Measurements from ENCODE around the gene NR2F1. TPM values are rescaled to one million over a fixed set of nuclear protein-coding genes. Genes with fewer than 3 reads are reported as not detected.
A peak's percentile ranks its signal among the peaks of the same experiment; 100 is the strongest.
"Not testable (repeated sequence)": the region's sequence is repeated elsewhere in the genome, so short reads cannot be mapped to it uniquely, and the experiment has no call there.

The NR2F1 gene
- total RNA-seq: 0.47 TPM
- long read RNA-seq, partial matches to known transcripts: 2 of 2 reads
- long read RNA-seq, other reads (novel, unspliced or antisense): 0 of 2 reads

DNA sequence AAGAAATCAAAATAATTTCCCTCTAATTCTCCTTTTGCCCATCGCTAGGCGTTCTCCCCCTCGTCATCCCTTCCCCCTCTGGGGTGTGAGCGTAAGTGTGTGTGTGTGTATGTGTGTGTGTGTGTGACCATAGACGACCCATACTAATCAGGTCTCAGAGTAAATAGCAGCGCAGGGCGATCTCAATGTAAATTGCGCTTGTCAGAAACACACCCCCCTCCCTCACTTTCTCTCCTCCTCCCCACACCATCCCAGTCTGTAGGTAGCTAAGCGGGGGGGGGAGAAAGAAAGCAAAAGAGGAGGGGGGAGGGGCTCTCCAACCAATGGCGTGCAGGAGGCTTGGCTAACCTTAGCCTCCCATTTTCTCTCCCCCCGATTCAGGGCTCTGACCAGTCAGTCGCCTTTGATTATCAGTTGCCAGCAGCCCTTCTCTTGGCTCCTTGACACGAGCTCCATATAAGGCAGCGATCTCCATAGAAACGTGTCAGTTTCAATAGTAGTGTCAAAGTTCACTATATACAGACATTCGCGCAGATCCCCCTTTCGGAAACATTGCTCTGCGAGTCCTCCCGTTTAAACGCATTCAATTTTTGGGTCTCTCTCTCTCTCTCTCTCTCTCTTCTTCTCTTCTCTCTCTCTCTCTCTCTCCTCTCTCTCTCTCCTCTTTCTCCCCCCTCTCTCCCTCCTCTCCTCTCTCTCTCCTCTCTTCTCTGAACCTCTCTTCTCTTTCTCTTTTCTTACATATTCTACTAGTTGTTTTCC lies at the start of gene NR2F1:
Gene NR2F1, plus strand, starts transcription at position 546 of the 762 bp plus-strand sequence. CDS start 1,802 bp downstream, outside the sequence.
- Histone ChIP-seq H3K9me3 (replicated peaks) (no peaks in the 10 kb centered on the region), H3K4me3 (peak within 1 kb of the TSS; percentile 65), H3K27me3 (ENCODE audit: low read depth) (peaks cover 87% of the 10 kb centered on the region), H3K36me3 (no peaks in the 10 kb centered on the region), H3K27ac (replicated peaks) (no peak within 1 kb of the TSS), H3K4me1 (peaks cover 52% of the 10 kb centered on the region)
- intact Hi-C loops (cut with micrococcal nuclease): no loop called here
- TF ChIP-seq, protein P1, sequence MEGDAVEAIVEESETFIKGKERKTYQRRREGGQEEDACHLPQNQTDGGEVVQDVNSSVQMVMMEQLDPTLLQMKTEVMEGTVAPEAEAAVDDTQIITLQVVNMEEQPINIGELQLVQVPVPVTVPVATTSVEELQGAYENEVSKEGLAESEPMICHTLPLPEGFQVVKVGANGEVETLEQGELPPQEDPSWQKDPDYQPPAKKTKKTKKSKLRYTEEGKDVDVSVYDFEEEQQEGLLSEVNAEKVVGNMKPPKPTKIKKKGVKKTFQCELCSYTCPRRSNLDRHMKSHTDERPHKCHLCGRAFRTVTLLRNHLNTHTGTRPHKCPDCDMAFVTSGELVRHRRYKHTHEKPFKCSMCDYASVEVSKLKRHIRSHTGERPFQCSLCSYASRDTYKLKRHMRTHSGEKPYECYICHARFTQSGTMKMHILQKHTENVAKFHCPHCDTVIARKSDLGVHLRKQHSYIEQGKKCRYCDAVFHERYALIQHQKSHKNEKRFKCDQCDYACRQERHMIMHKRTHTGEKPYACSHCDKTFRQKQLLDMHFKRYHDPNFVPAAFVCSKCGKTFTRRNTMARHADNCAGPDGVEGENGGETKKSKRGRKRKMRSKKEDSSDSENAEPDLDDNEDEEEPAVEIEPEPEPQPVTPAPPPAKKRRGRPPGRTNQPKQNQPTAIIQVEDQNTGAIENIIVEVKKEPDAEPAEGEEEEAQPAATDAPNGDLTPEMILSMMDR (IDR thresholded peaks at IDR 0.05; ENCODE audit: borderline replicate concordance): no peak
- no peak for DNase-seq

DNA sequence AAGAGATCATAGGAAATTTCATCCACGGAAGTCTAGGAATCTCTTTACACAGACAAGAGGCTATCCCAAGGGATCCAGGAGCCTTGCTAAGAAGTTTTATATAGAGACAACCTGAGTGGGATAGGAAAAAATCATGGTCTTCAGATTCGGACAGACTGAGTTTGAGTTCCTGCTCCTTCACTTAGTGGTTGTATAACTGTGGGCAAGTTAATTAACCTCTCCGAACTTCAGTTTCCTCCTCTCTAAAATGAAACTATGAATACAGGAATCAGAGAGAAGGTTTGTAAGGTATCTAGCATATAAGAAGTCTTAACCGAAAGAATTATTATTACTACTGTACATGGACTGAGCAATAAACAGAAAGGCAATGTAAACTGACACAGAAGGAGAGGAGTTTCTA lies 37.1 kb upstream of the NR2F1 start:
- intact Hi-C loops (cut with micrococcal nuclease): no loop called here
- Histone ChIP-seq H3K27ac (replicated peaks) (no peak overlapping the region), H3K9me3 (replicated peaks) (no peaks in the 10 kb centered on the region), H3K4me1 (no peaks in the 10 kb centered on the region), H3K27me3 (ENCODE audit: low read depth) (no peaks in the 10 kb centered on the region), H3K36me3 (no peaks in the 10 kb centered on the region), H3K4me3 (no peak overlapping the region)
- TF ChIP-seq, protein P1 (IDR thresholded peaks at IDR 0.05; ENCODE audit: borderline replicate concordance): no peak
- DNase-seq: no peak

DNA sequence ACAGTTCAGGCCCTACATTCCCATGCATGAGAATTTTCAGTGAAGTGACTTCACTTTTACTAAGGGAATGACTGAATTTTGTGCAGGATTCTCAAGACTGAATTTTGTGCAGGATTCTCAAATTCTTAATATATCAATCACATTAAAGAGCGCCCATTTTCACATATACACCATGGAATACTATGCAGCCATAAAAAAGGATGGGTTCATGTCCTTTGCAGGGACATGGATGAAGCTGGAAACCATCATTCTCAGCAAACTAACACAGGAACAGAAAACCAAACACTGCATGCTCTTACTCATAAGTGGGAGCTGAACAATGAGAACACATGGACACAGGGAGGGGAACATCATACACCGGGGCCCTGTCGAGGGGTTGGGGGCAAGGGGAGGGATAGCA lies 33.4 kb upstream of the NR2F1 start:
- DNase-seq: not testable (repeated sequence)

DNA sequence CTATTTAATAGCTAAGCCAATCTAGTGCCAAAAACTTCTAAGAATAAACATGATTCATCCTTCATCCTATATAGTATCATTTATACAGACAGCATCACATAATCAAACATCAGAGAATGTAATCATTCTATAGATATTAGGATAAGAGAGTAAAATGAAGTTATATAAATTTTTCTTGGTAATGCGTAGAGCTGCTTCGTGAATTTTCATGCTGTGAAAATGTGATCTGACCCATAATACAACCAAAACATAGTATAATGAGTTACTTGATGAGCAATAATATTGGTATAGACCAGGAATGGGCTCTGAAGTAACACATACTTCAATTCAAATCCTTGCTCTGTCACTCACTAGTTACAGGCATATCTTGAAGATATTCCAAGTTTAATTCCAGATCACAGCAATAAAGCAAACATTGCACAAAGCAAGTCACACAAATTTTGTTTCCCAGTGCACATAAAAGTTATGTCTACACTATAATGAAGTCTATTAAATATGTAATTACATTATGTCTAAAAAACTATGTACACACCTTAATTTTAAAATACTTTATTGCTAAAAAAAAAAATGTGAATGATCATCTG lies 25.9 kb upstream of the NR2F1 start:
- Histone ChIP-seq H3K9me3 (replicated peaks) (no peaks in the 10 kb centered on the region), H3K27ac (replicated peaks) (no peak overlapping the region), H3K4me1 (no peaks in the 10 kb centered on the region), H3K4me3 (no peak overlapping the region), H3K27me3 (ENCODE audit: low read depth) (peaks cover 17% of the 10 kb centered on the region), H3K36me3 (no peaks in the 10 kb centered on the region)
- DNase-seq: no peak
- intact Hi-C loops (cut with micrococcal nuclease): no loop called here
- TF ChIP-seq, protein P1 (IDR thresholded peaks at IDR 0.05; ENCODE audit: borderline replicate concordance): no peak

More for the DNA sequence above, 33.4 kb upstream of the NR2F1 start:
- H3K27me3 ChIP-seq (ENCODE audit: low read depth); H3K4me1 ChIP-seq; H3K27ac ChIP-seq (replicated peaks); H3K4me3 ChIP-seq; H3K36me3 ChIP-seq; intact Hi-C loops (cut with micrococcal nuclease); H3K9me3 ChIP-seq (replicated peaks): not testable (repeated sequence)

DNA sequence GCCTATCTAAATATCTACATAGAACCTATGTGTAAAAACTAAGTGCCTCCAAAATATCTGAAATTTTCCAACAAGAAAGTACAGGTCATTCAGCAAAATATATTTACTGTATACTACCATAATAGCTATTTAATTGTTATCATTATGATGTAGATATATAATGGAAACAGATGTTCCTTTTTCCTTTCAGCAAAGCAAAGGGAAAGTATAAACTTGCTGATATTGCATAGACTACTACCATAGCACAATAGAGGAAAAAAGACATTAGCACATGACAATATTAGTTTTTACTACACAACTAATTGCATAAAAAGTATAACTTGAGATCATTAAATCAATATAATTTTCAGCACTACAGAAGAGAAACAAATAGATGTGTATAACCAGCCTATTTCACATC lies 16.9 kb upstream of the NR2F1 start:
- Histone ChIP-seq H3K4me3 (no peak overlapping the region), H3K9me3 (replicated peaks) (no peaks in the 10 kb centered on the region), H3K27ac (replicated peaks) (no peak overlapping the region), H3K36me3 (no peaks in the 10 kb centered on the region), H3K27me3 (ENCODE audit: low read depth) (peaks cover 92% of the 10 kb centered on the region), H3K4me1 (peaks cover 9% of the 10 kb centered on the region)
- DNase-seq: no peak
- TF ChIP-seq, protein P1 (IDR thresholded peaks at IDR 0.05; ENCODE audit: borderline replicate concordance): no peak
- intact Hi-C loops (cut with micrococcal nuclease): no loop called here

DNA sequence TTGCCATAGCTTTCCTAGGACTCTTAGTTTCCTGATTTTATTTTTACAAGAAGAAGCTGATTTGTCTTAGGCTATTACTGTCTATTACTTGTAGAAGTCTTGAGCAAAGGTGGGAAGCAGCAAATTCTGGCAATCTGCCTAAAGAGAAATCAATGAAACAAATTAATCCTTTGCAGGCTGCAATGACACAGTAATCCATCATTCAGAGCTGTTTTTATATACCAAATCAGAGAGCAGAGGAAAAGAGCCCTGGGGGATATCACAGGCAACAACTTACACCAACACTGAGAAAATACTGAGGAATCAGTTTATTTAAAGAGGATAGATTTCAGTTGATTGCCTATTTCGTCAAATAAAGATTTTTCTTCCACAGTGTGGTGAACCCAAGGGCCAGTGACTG lies 15.6 kb upstream of the NR2F1 start:
- TF ChIP-seq, protein P1 (IDR thresholded peaks at IDR 0.05; ENCODE audit: borderline replicate concordance): no peak
- Histone ChIP-seq H3K27ac (replicated peaks) (no peak overlapping the region), H3K4me3 (no peak overlapping the region), H3K27me3 (ENCODE audit: low read depth) (peaks cover 94% of the 10 kb centered on the region), H3K9me3 (replicated peaks) (no peaks in the 10 kb centered on the region), H3K4me1 (peaks cover 17% of the 10 kb centered on the region), H3K36me3 (no peaks in the 10 kb centered on the region)
- intact Hi-C loops (cut with micrococcal nuclease): no loop called here
- DNase-seq: no peak
